Glomerular visceral epithelial cell (primary cell): ENCODE data around the gene SMAD2.

ENCODE experiments used
- DNase-seq: peaks from one replicate; pipeline ENCODE4 v3.0.0-alpha.2; 2016; ENCODE audit errors: extremely low spot score

Gene SMAD2

GRCh38 chr18:47895565-47896250, 34.8 kb downstream of the SMAD2 start:
- DNase-seq = no peak

DNA sequence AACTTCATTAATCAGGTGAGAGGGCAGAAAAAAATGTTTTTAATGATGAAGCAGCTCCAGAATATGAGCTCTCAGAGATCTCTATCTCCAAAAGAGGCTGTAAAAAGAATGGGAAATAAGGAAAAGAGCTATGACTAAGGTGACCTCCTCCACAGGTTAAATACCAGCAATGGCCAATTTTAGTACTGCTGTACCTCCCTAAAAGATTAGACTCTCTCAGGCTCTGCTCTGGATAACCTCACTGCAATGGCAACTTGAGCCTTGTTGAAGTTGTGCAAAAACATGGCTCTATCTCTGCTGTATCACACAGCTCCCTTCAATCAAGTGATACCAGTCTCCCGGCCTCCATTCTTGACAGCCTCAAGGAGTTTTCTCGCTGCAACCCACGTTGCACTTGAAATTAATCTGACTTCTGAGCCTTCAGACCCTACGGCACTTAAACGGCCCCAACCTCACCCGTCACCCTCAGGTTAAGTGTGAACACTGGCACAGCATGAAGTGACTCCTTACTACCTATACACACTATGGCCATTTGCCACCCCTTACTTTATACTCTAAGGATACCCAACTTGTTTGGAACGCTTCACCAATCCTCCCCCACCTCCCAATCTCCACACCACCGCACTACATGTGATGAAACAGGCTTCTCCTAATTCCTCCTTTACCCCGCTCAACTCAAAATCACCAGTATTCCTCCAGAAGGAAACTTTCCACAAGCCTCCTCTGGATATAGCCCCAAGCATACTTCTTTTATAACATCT, 36.3 kb downstream of the SMAD2 start:
- DNase-seq = no peak

GRCh38 chr18:47893047-47893446, 37.4 kb downstream of the SMAD2 start:
- DNase-seq = no peak

GRCh38 chr18:47888156-47888555, 42.3 kb downstream of the SMAD2 start:
- DNase-seq = no peak

GRCh38 chr18:47887227-47887626, 43.2 kb downstream of the SMAD2 start:
- no peak for DNase-seq

DNA sequence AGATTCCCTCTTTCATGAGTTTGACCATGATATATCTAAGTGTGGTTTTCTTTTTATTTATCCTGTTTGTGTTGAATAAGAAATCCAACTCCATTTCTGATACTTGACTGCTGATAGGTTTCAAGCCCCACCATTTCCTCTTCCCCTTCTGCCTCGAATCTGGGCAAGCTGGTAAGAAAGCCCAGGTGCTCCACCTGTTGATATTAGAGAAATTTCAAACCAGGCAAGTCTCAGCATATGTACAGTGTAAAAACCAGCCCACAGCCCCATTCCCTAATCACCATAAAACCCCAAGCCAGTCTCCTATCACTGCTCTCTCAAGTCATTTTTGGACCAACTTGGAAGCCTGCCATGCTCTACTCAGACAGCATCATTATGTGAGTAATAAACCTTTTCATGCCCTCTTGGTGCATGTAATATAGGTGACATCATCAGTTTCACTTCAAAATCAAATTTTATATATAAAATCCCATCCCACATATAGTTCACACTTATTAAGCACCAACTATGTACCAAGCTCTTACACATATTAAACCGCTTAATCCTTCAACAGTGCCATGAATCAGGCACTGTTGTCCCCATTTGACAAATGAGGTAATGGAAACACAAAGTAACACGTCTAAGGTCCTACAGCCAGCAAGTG, 46.6 kb downstream of the SMAD2 start:
- DNase-seq = peak; percentile 80

DNA sequence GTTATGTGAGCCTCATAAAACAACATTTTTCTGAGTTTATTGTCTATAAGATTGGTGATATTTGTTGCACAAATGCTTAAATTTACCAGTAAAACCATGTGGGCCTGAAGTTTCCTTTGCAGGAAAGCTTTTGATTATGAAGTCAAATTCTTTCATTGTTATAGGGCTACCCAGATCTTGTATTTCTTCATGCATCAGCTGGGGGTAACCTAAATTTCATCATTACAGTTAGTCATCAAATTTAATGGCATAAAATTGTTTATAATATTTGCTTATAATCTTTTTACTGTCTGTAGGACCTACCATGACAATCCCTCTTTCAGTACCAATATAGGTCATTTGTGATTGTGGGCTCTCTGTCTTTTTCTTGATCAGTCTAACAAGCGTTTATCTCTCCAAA, 47.8 kb downstream of the SMAD2 start:
- no peak for DNase-seq

DNA sequence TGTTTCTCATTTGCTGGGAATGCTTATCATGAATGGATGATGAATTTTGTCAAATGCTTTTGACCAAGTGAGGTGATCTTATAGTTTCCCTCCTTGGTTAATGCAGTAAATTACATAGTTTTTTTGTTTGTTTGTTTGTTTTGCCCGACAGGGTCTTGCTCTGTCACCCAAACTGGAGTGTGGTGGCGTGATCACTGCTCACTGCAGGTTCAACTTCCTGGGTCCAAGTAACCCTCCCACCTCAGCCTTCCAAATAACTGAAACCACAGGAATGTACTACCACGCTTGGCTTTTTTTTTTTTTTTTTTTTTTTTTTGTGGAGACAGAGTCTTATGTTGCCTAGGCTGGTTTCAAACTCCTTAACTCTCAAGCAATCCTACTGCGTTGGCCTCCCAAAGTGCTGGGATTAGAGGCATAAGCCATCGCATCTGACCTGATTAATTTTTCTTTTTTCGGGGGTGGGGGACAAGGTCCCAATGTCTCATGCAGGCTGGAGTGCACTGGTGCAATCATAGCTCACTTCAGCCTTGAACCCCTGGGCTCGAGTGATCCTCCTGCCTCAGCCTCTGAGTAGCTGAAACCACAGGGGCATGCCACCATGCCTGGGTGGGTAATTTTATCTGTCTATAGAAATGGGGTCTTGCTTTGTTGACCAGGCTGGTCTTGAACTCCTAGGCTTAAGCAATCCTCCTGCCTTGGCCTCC, 48.6 kb downstream of the SMAD2 start:
- DNase-seq = peak; percentile 75

DNA sequence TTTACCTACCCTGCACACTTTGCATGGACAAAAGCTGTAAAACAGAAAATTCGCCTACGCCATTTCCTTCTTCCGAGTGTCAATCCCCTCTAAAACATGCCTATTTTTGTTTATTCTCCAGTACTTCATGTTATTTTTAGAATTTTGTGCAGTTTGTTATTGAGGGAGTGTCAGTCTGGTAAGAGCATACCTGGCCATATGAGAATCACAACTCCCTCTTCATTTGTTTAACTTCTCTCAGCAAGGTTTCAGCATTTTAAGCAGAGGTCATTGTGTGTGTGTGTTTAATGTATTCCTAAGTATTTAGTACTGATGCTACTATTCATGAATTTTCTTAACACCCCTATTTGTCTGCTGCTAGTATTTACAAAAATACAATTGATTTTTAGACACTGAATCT, 49.4 kb downstream of the SMAD2 start:
- no peak for DNase-seq

GRCh38 chr18:47877892-47878291, 52.6 kb downstream of the SMAD2 start:
- no peak for DNase-seq

DNA sequence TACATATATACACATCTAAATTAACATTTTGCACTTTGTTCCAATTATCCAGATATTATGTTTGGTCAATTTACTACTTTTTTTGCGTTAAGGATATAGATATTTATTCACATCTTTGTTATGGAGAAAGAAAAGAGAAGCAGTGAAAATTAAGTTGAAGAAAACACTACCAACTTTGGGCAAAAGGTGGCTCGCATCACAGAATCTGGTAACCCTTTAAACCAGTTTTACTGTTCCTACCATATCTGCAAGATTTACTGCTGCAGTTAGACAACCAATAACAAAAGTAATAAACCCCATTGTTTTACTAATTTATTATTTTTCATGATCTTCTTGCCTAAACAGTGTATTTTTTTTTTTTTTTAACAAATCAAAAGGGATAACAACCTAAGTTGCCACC, 53.6 kb downstream of the SMAD2 start:
- no peak for DNase-seq

DNA sequence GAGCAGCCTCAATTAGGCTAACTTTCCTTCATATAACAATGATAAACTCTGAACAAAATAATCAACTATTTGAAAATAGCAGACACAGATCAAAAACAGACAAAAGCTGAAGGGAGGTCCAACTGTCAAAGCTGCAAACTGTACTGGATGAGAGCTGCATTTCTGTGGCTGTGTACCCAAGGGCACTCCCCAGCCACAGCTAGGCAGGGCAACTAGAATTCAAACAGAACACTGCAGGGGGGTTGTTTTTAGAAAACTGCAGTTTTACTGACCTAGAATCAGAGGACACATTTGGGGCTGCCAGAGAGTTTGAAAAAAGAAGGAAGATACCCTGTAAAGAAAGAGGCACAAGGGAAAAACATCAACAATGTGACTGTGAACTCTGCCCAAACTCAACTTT, 56.8 kb downstream of the SMAD2 start:
- no peak for DNase-seq

- no peak for DNase-seq
Observed at GRCh38 chr18:47872426-47872825, 58.0 kb downstream of the SMAD2 start.

DNA sequence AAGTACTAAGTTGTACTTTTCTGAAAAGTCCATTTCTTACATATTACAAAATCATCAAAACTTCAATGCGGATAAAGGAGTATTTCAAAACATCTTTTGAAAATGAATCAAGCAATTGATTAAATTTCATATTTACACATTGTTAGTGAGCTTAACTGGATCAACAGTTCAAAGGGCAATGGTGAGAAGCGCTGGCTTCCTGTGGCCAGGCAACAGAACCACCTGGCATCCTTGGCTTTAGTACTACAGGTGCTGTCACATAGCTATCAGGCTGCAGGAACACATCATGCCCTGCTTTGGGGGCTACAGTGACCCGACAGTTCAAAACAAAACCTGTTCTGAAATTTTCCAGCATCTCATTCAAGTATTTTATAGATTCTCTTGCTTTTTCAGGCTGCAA, 59.2 kb downstream of the SMAD2 start:
- DNase-seq = no peak

- DNase-seq = no peak
Observed at GRCh38 chr18:47870605-47871004, 59.9 kb downstream of the SMAD2 start.

GRCh38 chr18:47868744-47869143, 61.7 kb downstream of the SMAD2 start:
- DNase-seq = no peak

DNA sequence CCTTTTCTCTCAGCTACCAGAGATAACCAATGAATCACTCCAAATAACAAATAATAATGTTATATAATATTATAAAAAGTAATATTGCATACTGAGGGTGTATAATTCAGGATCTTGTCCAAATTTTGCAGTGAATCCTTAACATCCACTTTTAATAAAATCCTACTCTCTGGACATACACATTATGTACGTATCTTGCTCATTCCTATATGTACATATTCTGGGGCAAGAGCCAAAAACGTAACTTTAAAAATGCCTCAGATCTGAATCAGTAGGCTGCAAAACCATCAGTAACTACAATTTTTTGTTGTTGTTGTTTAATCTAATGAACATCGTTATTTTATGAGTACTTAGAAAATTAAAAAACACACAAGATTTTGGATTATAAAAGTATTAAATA, 65.3 kb downstream of the SMAD2 start:
- DNase-seq = no peak

- no peak for DNase-seq
Observed at GRCh38 chr18:47863041-47863440, 67.4 kb downstream of the SMAD2 start.

DNA sequence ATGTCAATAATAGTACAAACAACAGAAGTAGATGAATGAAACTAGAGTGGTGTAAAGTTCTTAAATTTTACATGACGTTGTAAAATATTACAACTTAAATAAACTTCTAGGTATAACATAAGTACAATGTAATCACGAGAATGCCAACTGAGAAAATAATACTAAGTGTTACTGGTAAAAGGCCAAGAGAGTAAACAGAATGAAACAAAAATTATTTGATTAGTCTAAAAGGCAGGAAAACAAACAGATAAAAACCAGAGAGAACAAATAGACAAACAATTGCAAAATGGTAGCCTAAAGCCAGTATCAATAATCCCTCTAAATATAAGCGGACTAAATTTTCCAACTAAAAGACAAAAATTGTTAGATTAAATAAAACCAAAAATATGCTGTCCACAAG, 71.9 kb downstream of the SMAD2 start:
- DNase-seq = no peak

DNA sequence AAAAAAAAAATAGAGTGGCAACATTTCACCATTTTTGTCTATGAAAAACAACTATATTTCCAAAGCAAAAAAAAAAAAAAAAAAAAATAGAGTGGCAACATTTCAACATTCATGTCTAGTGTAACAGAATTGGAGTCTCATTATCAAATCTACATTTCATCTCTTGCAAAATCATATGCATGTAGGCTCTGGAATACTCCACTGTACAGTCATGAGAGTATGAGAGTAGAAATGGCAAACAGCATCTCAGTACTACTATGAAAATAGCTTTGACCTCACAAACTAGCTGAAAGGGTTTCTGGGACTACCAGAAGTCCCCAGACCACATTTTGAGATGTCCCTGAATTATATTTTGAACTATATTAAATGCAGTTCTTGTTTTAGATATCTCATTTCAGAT, 82.8 kb downstream of the SMAD2 start:
- no peak for DNase-seq

GRCh38 chr18:47846431-47846830, 84.0 kb downstream of the SMAD2 start:
- no peak for DNase-seq

DNA sequence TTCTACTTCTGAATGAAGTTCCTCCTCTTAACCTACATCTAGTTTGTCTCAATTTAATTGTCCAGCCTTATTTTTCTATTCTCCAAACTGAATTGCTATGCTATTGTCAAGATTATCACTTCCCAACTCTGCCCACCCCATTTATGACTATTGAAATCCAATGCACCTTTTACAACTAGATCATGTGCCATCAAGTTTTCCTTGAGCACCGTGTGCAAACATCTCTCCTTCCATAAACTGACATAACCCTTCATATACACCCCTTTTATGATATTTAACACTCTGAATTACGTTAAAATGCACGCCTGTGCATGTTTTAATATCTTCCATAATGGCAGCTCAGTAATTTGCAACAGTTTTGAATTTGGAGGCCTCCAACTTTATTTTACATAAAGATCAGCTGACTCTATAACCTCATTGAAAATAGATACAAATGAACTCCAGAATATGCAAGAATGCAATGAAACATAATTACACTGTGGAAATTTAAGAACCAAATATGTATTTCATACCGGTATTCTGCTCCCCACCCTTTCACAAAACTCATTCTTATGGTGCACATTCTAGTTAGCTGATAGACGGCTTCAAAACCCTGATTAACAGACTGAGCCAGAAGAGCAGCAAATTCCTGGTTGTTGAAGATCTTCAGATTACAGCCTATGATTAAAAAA, 85.5 kb downstream of the SMAD2 start:
- no peak for DNase-seq
